Tibial nerve (tissue), 4 donors: ENCODE data around the gene ACTR1A.

Source experiments
- EP300 ChIP-seq, 2 donors: sonication (generic); formaldehyde crosslinking; IDR thresholded peaks; one replicate each; pipeline ENCODE4 v1.6.1; 2017; ENCODE audit warnings: antibody characterized with exemption in 2 of 2, mild to moderate bottlenecking in 1 of 2
- POLR2A ChIP-seq, 2 donors: fragments of 450-650 bp; IDR thresholded peaks; one replicate each; pipeline ENCODE4 v1.6.1; 2017; ENCODE audit warnings: antibody characterized with exemption in 2 of 2, mild to moderate bottlenecking in 2 of 2, moderate library complexity in 2 of 2
- TF ChIP-seq, protein P1 (sequence below), 5 experiments: fragments of 200-600 bp in 3 of 5; fragments of 450-650 bp in 2 of 5; sonication (generic) in 3 of 5; IDR thresholded peaks; one replicate each; pipeline ENCODE4 v1.5.1; 2016 to 2019; ENCODE audit warnings: antibody characterized with exemption in 5 of 5, mild to moderate bottlenecking in 3 of 5, moderate library complexity in 2 of 5

- TF ChIP-seq, protein P1, sequence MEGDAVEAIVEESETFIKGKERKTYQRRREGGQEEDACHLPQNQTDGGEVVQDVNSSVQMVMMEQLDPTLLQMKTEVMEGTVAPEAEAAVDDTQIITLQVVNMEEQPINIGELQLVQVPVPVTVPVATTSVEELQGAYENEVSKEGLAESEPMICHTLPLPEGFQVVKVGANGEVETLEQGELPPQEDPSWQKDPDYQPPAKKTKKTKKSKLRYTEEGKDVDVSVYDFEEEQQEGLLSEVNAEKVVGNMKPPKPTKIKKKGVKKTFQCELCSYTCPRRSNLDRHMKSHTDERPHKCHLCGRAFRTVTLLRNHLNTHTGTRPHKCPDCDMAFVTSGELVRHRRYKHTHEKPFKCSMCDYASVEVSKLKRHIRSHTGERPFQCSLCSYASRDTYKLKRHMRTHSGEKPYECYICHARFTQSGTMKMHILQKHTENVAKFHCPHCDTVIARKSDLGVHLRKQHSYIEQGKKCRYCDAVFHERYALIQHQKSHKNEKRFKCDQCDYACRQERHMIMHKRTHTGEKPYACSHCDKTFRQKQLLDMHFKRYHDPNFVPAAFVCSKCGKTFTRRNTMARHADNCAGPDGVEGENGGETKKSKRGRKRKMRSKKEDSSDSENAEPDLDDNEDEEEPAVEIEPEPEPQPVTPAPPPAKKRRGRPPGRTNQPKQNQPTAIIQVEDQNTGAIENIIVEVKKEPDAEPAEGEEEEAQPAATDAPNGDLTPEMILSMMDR (IDR thresholded peaks at IDR 0.05) = no peak
- no peak for TF ChIP-seq POLR2A (IDR thresholded peaks at IDR 0.05)
- TF ChIP-seq EP300 (IDR thresholded peaks at IDR 0.05) = no peak
These were observed 70.9 kb downstream of the ACTR1A start for GRCh38 chr10:102431452-102432124.
